ENCODE results near the gene BEAN1.

Gene BEAN1

GRCh38 chr16:66428682-66429251, 1.7 kb downstream of the BEAN1 start:
- H3K79me2 ChIP-seq (ENCODE audit: control insufficient read depth, low read length), result no peaks in the 10 kb centered on the region
- H3K36me3 ChIP-seq (ENCODE audit: control insufficient read depth, low read length), result no peaks in the 10 kb centered on the region
- no peaks in the 10 kb centered on the region for H3F3A ChIP-seq (ENCODE audit: control insufficient read depth, insufficient read depth)
- H3K4me3 ChIP-seq (ENCODE audit: low read length), result no peak overlapping the region
- H3K4me2 ChIP-seq (ENCODE audit: low read length), result no peak overlapping the region
- H3K4me1 ChIP-seq (ENCODE audit: control insufficient read depth, low read length), result no peaks in the 10 kb centered on the region
- TF ChIP-seq EZH2phosphoT487 (IDR thresholded peaks at IDR 0.05; ENCODE audit: borderline replicate concordance, low read length) (no peak), CTCF (IDR thresholded peaks at IDR 0.05; ENCODE audit: low read depth, low read length, poor library complexity, severe bottlenecking) (no peak)
- no peaks in the 10 kb centered on the region for H3K9me2 ChIP-seq (replicated peaks; ENCODE audit: control insufficient read depth, low read length)
- no peaks in the 10 kb centered on the region for H3K9me3 ChIP-seq (ENCODE audit: control insufficient read depth, insufficient read depth, low read length)
- no peaks in the 10 kb centered on the region for H4K20me1 ChIP-seq (ENCODE audit: control insufficient read depth, insufficient read depth, low read depth, low read length)
- no peak overlapping the region for H3K27ac ChIP-seq (ENCODE audit: low read depth, low read length)
- H3K27me3 ChIP-seq (ENCODE audit: control insufficient read depth, low read length), result peaks cover 7% of the 10 kb centered on the region; the same call in 1 of the 2 replicates

DNA sequence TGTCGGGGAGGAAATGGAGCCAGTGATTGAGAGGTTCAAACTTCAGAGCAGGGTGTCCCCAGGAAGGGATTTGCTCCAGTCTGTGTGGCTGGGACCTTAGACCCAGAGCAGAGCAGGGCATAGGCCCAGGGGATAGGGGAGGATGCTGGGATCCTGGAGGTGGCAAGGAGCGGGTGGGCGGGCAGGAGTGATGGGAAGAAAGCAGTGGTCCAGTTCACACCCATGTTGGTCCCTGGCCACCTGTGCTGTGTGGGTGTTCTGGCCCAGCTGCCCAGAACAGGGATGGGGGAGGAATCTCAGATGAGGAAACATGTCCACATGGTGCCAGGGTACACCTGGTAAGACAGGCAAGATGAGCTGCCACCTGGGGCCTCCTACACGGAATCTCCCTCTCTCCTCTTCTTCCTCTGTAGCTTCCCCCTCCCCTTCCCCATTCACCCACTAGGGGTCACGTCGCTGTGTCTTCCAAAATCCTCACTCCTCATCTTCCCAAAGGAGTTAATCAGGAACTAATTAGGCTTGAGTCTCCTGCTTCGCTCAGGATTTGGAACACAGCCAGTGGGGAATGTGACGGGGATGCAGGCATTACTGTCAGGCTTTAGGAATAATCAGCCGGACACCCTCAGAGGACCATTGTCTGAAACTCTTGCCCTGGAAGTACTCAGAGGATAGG, 2.3 kb downstream of the BEAN1 start:
- TF ChIP-seq EZH2phosphoT487 (IDR thresholded peaks at IDR 0.05; ENCODE audit: borderline replicate concordance, low read length), result no peak
- no peaks in the 10 kb centered on the region for H3K9me2 ChIP-seq (replicated peaks; ENCODE audit: control insufficient read depth, low read length)
- no peaks in the 10 kb centered on the region for H3K79me2 ChIP-seq (ENCODE audit: control insufficient read depth, low read length)
- no peak overlapping the region for H3K4me2 ChIP-seq (ENCODE audit: low read length)
- no peaks in the 10 kb centered on the region for H3F3A ChIP-seq (ENCODE audit: control insufficient read depth, insufficient read depth)
- no peaks in the 10 kb centered on the region for H3K9me3 ChIP-seq (ENCODE audit: control insufficient read depth, insufficient read depth, low read length)
- no peaks in the 10 kb centered on the region for H3K36me3 ChIP-seq (ENCODE audit: control insufficient read depth, low read length)
- no peak overlapping the region for H3K4me3 ChIP-seq (ENCODE audit: low read length)
- no peaks in the 10 kb centered on the region for H4K20me1 ChIP-seq (ENCODE audit: control insufficient read depth, insufficient read depth, low read depth, low read length)
- H3K4me1 ChIP-seq (ENCODE audit: control insufficient read depth, low read length), result no peaks in the 10 kb centered on the region
- H3K27ac ChIP-seq (ENCODE audit: low read depth, low read length), result no peak overlapping the region
- peaks cover 7% of the 10 kb centered on the region; the same call in 1 of the 2 replicates for H3K27me3 ChIP-seq (ENCODE audit: control insufficient read depth, low read length)

DNA sequence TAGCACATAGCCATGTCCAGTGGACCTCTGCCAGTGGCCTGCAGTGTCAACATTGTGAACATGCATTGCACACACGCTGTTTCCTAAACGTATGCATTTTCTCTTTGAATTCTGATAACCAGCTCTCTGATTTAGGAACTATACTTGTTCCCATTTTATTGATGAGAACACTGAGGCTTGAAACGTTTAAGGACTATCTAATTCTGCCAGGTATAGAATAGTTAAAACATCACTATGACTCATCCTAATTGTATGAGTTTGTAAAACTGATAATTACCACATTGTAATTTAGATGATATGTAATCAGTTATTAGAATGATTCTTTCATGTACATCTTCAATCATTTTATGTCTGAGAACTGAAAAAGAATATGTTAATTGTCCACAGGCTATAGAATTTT, 3.1 kb downstream of the BEAN1 start:
- no peaks in the 10 kb centered on the region for H3K79me2 ChIP-seq (ENCODE audit: control insufficient read depth, low read length)
- no peaks in the 10 kb centered on the region for H3K36me3 ChIP-seq (ENCODE audit: control insufficient read depth, low read length)
- no peak overlapping the region for H3K4me2 ChIP-seq (ENCODE audit: low read length)
- H3K4me3 ChIP-seq (ENCODE audit: low read length), result no peak overlapping the region
- TF ChIP-seq EZH2phosphoT487 (IDR thresholded peaks at IDR 0.05; ENCODE audit: borderline replicate concordance, low read length), result no peak
- no peak for TF ChIP-seq CTCF (IDR thresholded peaks at IDR 0.05; ENCODE audit: low read depth, low read length, poor library complexity, severe bottlenecking)
- H3K4me1 ChIP-seq (ENCODE audit: control insufficient read depth, low read length), result no peaks in the 10 kb centered on the region
- peaks cover 7% of the 10 kb centered on the region; the same call in 1 of the 2 replicates for H3K27me3 ChIP-seq (ENCODE audit: control insufficient read depth, low read length)
- H3F3A ChIP-seq (ENCODE audit: control insufficient read depth, insufficient read depth), result no peaks in the 10 kb centered on the region
- H3K27ac ChIP-seq (ENCODE audit: low read depth, low read length), result no peak overlapping the region
- no peaks in the 10 kb centered on the region for H3K9me3 ChIP-seq (ENCODE audit: control insufficient read depth, insufficient read depth, low read length)
- no peaks in the 10 kb centered on the region for H4K20me1 ChIP-seq (ENCODE audit: control insufficient read depth, insufficient read depth, low read depth, low read length)
- H3K9me2 ChIP-seq (replicated peaks; ENCODE audit: control insufficient read depth, low read length), result no peaks in the 10 kb centered on the region

DNA sequence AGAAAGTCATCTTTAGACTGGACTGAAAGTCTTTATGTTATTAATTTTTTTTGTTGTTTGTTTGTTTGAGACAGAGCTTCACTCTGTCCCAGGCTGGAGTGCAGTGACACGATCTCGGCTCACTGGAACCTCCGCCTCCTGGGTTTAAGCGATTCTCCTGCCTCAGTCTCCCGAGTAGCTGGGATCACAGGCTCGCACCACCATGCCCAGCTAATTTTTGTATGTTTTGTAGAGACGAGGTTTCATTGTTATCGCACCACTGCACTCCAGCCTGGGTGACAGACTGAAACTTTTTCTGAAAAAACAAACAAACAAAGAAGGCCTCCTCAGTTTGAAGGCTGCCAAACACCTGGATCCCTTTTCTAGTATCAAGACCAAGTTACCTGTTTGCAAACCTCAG, 4.7 kb downstream of the BEAN1 start:
- H3K27ac ChIP-seq (ENCODE audit: low read depth, low read length), result no peak overlapping the region
- no peaks in the 10 kb centered on the region for H4K20me1 ChIP-seq (ENCODE audit: control insufficient read depth, insufficient read depth, low read depth, low read length)
- H3K9me2 ChIP-seq (replicated peaks; ENCODE audit: control insufficient read depth, low read length), result no peaks in the 10 kb centered on the region
- H3K36me3 ChIP-seq (ENCODE audit: control insufficient read depth, low read length), result no peaks in the 10 kb centered on the region
- no peaks in the 10 kb centered on the region for H3K9me3 ChIP-seq (ENCODE audit: control insufficient read depth, insufficient read depth, low read length)
- no peaks in the 10 kb centered on the region for H3K4me1 ChIP-seq (ENCODE audit: control insufficient read depth, low read length)
- no peak overlapping the region for H3K4me2 ChIP-seq (ENCODE audit: low read length)
- H3K4me3 ChIP-seq (ENCODE audit: low read length), result no peak overlapping the region
- TF ChIP-seq EZH2phosphoT487 (IDR thresholded peaks at IDR 0.05; ENCODE audit: borderline replicate concordance, low read length) (no peak), CTCF (IDR thresholded peaks at IDR 0.05; ENCODE audit: low read depth, low read length, poor library complexity, severe bottlenecking) (no peak)
- no peaks in the 10 kb centered on the region for H3K79me2 ChIP-seq (ENCODE audit: control insufficient read depth, low read length)
- H3K27me3 ChIP-seq (ENCODE audit: control insufficient read depth, low read length), result peaks cover 7% of the 10 kb centered on the region; the same call in 1 of the 2 replicates
- no peaks in the 10 kb centered on the region for H3F3A ChIP-seq (ENCODE audit: control insufficient read depth, insufficient read depth)

Measured in DOHH2 (cell line).